Measurements from ENCODE around the gene WWOX.

WWOX gene

GRCh38 chr16:78638371-78638770, 538.9 kb downstream of the WWOX start:
- no peak for DNase-seq

- DNase-seq, result no peak
Measured at GRCh38 chr16:78639775-78640174, 540.3 kb downstream of the WWOX start.

GRCh38 chr16:78640886-78641285, 541.4 kb downstream of the WWOX start:
- DNase-seq, result no peak

- no peak for DNase-seq
Measured at GRCh38 chr16:78641433-78641832, 542.0 kb downstream of the WWOX start.

GRCh38 chr16:78642621-78643285, 543.3 kb downstream of the WWOX start:
- no peak for DNase-seq

- DNase-seq, result no peak
Measured at GRCh38 chr16:78645657-78646056, 546.2 kb downstream of the WWOX start.

- no peak for DNase-seq
Measured at GRCh38 chr16:78647019-78647418, 547.6 kb downstream of the WWOX start.

GRCh38 chr16:78647491-78647890, 548.0 kb downstream of the WWOX start:
- DNase-seq, result no peak

GRCh38 chr16:78648517-78648916, 549.1 kb downstream of the WWOX start:
- no peak for DNase-seq

GRCh38 chr16:78650339-78651074, 551.1 kb downstream of the WWOX start:
- DNase-seq, result no peak

GRCh38 chr16:78654929-78655328, 555.5 kb downstream of the WWOX start:
- no peak for DNase-seq

GRCh38 chr16:78655331-78656113, 556.1 kb downstream of the WWOX start:
- no peak for DNase-seq

GRCh38 chr16:78656887-78657286, 557.4 kb downstream of the WWOX start:
- no peak for DNase-seq

GRCh38 chr16:78659216-78659615, 559.8 kb downstream of the WWOX start:
- no peak for DNase-seq

- no peak for DNase-seq
Measured at GRCh38 chr16:78659668-78660217, 560.3 kb downstream of the WWOX start.

- no peak for DNase-seq
Measured at GRCh38 chr16:78660795-78661194, 561.3 kb downstream of the WWOX start.

GRCh38 chr16:78663690-78664089, 564.2 kb downstream of the WWOX start:
- no peak for DNase-seq

- no peak for DNase-seq
Measured at GRCh38 chr16:78664811-78665772, 565.6 kb downstream of the WWOX start.

GRCh38 chr16:78666318-78666717, 566.9 kb downstream of the WWOX start:
- DNase-seq, result no peak

- DNase-seq, result no peak
Measured at GRCh38 chr16:78667675-78668074, 568.2 kb downstream of the WWOX start.

- DNase-seq, result no peak
Measured at GRCh38 chr16:78668393-78668792, 568.9 kb downstream of the WWOX start.

GRCh38 chr16:78669994-78670393, 570.5 kb downstream of the WWOX start:
- DNase-seq, result no peak
